ENCODE measurements around the gene NAV2.
"Not testable (repeated sequence)": the region's sequence is repeated elsewhere in the genome, so short reads cannot be mapped to it uniquely, and the experiment has no call there.

NAV2 gene

GRCh38 chr11:20004866-20005265 is 292.2 kb downstream of the NAV2 start:
- Mint-ChIP-seq H3K9me3 (no peaks in the 10 kb centered on the region), H3K4me1 (no peaks in the 10 kb centered on the region), H3K4me3 (no peak overlapping the region), H3K27ac (no peak overlapping the region), H3K36me3 (no peaks in the 10 kb centered on the region)
- ATAC-seq: no peak
- no peak for DNase-seq (ENCODE audit: low spot score in 2 of 2)

- H3K4me1 Mint-ChIP-seq: no peaks in the 10 kb centered on the region
- no peak for ATAC-seq
- H3K36me3 Mint-ChIP-seq: no peaks in the 10 kb centered on the region
- H3K9me3 Mint-ChIP-seq: no peaks in the 10 kb centered on the region
- H3K27ac Mint-ChIP-seq: no peak overlapping the region
- no peak for DNase-seq (ENCODE audit: low spot score in 2 of 2)
- H3K4me3 Mint-ChIP-seq: no peak overlapping the region
These were observed 293.1 kb downstream of the NAV2 start for GRCh38 chr11:20005747-20006146.

GRCh38 chr11:20006618-20007017 is 294.0 kb downstream of the NAV2 start:
- not testable (repeated sequence) for ATAC-seq; H3K9me3 Mint-ChIP-seq; H3K4me1 Mint-ChIP-seq; H3K4me3 Mint-ChIP-seq; H3K36me3 Mint-ChIP-seq; H3K27ac Mint-ChIP-seq; DNase-seq (ENCODE audit: low spot score in 2 of 2)

- DNase-seq (ENCODE audit: low spot score in 2 of 2): no peak
- no peak overlapping the region for H3K4me3 Mint-ChIP-seq
- H3K9me3 Mint-ChIP-seq: no peaks in the 10 kb centered on the region
- no peak for ATAC-seq
- no peaks in the 10 kb centered on the region for H3K36me3 Mint-ChIP-seq
- no peak overlapping the region for H3K27ac Mint-ChIP-seq
- no peaks in the 10 kb centered on the region for H3K4me1 Mint-ChIP-seq
These were observed 294.7 kb downstream of the NAV2 start for GRCh38 chr11:20007386-20007785.

- H3K27ac Mint-ChIP-seq: no peak overlapping the region
- no peak for ATAC-seq
- H3K36me3 Mint-ChIP-seq: no peaks in the 10 kb centered on the region
- no peak overlapping the region for H3K4me3 Mint-ChIP-seq
- H3K4me1 Mint-ChIP-seq: no peaks in the 10 kb centered on the region
- DNase-seq (ENCODE audit: low spot score in 2 of 2): no peak
- H3K9me3 Mint-ChIP-seq: no peaks in the 10 kb centered on the region
These were observed 295.7 kb downstream of the NAV2 start for GRCh38 chr11:20008190-20008870.

- ATAC-seq (no peak), DNase-seq (ENCODE audit: low spot score in 2 of 2) (no peak)
- no peaks in the 10 kb centered on the region for H3K9me3 Mint-ChIP-seq
- H3K4me1 Mint-ChIP-seq: no peaks in the 10 kb centered on the region
- H3K4me3 Mint-ChIP-seq: no peak overlapping the region
- H3K36me3 Mint-ChIP-seq: no peaks in the 10 kb centered on the region
- no peak overlapping the region for H3K27ac Mint-ChIP-seq
These were observed 296.4 kb downstream of the NAV2 start for GRCh38 chr11:20008871-20009644.

GRCh38 chr11:20010156-20010850 is 297.7 kb downstream of the NAV2 start:
- DNase-seq (ENCODE audit: low spot score in 2 of 2) (no peak), ATAC-seq (no peak)
- no peaks in the 10 kb centered on the region for H3K9me3 Mint-ChIP-seq
- no peak overlapping the region for H3K27ac Mint-ChIP-seq
- H3K36me3 Mint-ChIP-seq: no peaks in the 10 kb centered on the region
- no peak overlapping the region for H3K4me3 Mint-ChIP-seq
- H3K4me1 Mint-ChIP-seq: no peaks in the 10 kb centered on the region

- no peak for DNase-seq (ENCODE audit: low spot score in 2 of 2)
- no peak overlapping the region for H3K27ac Mint-ChIP-seq
- no peaks in the 10 kb centered on the region for H3K4me1 Mint-ChIP-seq
- no peak for ATAC-seq
- H3K36me3 Mint-ChIP-seq: no peaks in the 10 kb centered on the region
- no peak overlapping the region for H3K4me3 Mint-ChIP-seq
- H3K9me3 Mint-ChIP-seq: no peaks in the 10 kb centered on the region
These were observed 298.2 kb downstream of the NAV2 start for GRCh38 chr11:20010851-20011225.

GRCh38 chr11:20011307-20011951 is 298.8 kb downstream of the NAV2 start:
- no peak overlapping the region for H3K4me3 Mint-ChIP-seq
- no peak for ATAC-seq
- no peak overlapping the region for H3K27ac Mint-ChIP-seq
- no peaks in the 10 kb centered on the region for H3K4me1 Mint-ChIP-seq
- H3K36me3 Mint-ChIP-seq: no peaks in the 10 kb centered on the region
- no peaks in the 10 kb centered on the region for H3K9me3 Mint-ChIP-seq
- DNase-seq (ENCODE audit: low spot score in 2 of 2): no peak

GRCh38 chr11:20013346-20014066 is 300.9 kb downstream of the NAV2 start:
- H3K27ac Mint-ChIP-seq: no peak overlapping the region
- ATAC-seq (no peak), DNase-seq (ENCODE audit: low spot score in 2 of 2) (no peak)
- H3K36me3 Mint-ChIP-seq: no peaks in the 10 kb centered on the region
- H3K4me1 Mint-ChIP-seq: no peaks in the 10 kb centered on the region
- H3K9me3 Mint-ChIP-seq: no peaks in the 10 kb centered on the region
- H3K4me3 Mint-ChIP-seq: no peak overlapping the region

- H3K36me3 Mint-ChIP-seq: no peaks in the 10 kb centered on the region
- no peaks in the 10 kb centered on the region for H3K9me3 Mint-ChIP-seq
- no peak for DNase-seq (ENCODE audit: low spot score in 2 of 2)
- no peak overlapping the region for H3K27ac Mint-ChIP-seq
- no peak overlapping the region for H3K4me3 Mint-ChIP-seq
- no peak for ATAC-seq
- H3K4me1 Mint-ChIP-seq: no peaks in the 10 kb centered on the region
These were observed 301.4 kb downstream of the NAV2 start for GRCh38 chr11:20014067-20014402.

GRCh38 chr11:20015101-20015500 is 302.5 kb downstream of the NAV2 start:
- DNase-seq (ENCODE audit: low spot score in 2 of 2) (no peak), ATAC-seq (no peak)
- H3K9me3 Mint-ChIP-seq: no peaks in the 10 kb centered on the region
- H3K36me3 Mint-ChIP-seq: no peaks in the 10 kb centered on the region
- H3K4me1 Mint-ChIP-seq: no peaks in the 10 kb centered on the region
- no peak overlapping the region for H3K4me3 Mint-ChIP-seq
- H3K27ac Mint-ChIP-seq: no peak overlapping the region

- no peak for DNase-seq (ENCODE audit: low spot score in 2 of 2)
- H3K9me3 Mint-ChIP-seq: no peaks in the 10 kb centered on the region
- H3K27ac Mint-ChIP-seq: no peak overlapping the region
- no peaks in the 10 kb centered on the region for H3K36me3 Mint-ChIP-seq
- no peaks in the 10 kb centered on the region for H3K4me1 Mint-ChIP-seq
- H3K4me3 Mint-ChIP-seq: no peak overlapping the region
- ATAC-seq: no peak
These were observed 303.1 kb downstream of the NAV2 start for GRCh38 chr11:20015529-20016427.

GRCh38 chr11:20016526-20016925 is 303.9 kb downstream of the NAV2 start:
- Mint-ChIP-seq H3K4me3 (no peak overlapping the region), H3K9me3 (no peaks in the 10 kb centered on the region), H3K36me3 (no peaks in the 10 kb centered on the region), H3K27ac (no peak overlapping the region), H3K4me1 (no peaks in the 10 kb centered on the region)
- ATAC-seq (no peak), DNase-seq (ENCODE audit: low spot score in 2 of 2) (no peak)
